ACC112 (cell line): Measurements from ENCODE around the gene ADIPOR2.

Experiments
- H2AFZ ChIP-seq: fragments of 200-600 bp; sonication (generic); one replicate; pipeline ENCODE4 v1.6.0; 2017; ENCODE audit warnings: antibody characterized with exemption, low read length; ENCODE audit not compliant: unreplicated experiment
- H3K27ac ChIP-seq: fragments of 200-600 bp; sonication (generic); 2 replicates; pipeline ENCODE4 v1.5.1; 2014; ENCODE audit warnings: low read depth, mild to moderate bottlenecking, antibody characterized with exemption, low read length, moderate library complexity
- H3K27me3 ChIP-seq: fragments of 200-600 bp; sonication (generic); 2 replicates; pipeline ENCODE4 v1.6.1; 2014; ENCODE audit warnings: mild to moderate bottlenecking, antibody characterized with exemption, low read length, moderate library complexity, mixed read lengths; ENCODE audit not compliant: insufficient read depth
- H3K36me3 ChIP-seq: fragments of 200-600 bp; sonication (generic); 2 replicates; pipeline ENCODE4 v1.6.1; 2016; ENCODE audit warnings: mild to moderate bottlenecking, antibody characterized with exemption, low read length, moderate library complexity, mixed read lengths; ENCODE audit not compliant: insufficient read depth
- H3K4me1 ChIP-seq: fragments of 200-600 bp; sonication (generic); one replicate; pipeline ENCODE4 v1.6.1; 2016; ENCODE audit warnings: low read length, mixed read lengths; ENCODE audit not compliant: insufficient read depth, unreplicated experiment, control insufficient read depth
- H3K4me3 ChIP-seq: fragments of 200-600 bp; sonication (generic); 2 replicates; pipeline ENCODE4 v1.5.1; 2014; ENCODE audit warnings: mild to moderate bottlenecking, low read depth, low read length
- H3K79me2 ChIP-seq: fragments of 200-600 bp; sonication (generic); one replicate; pipeline ENCODE4 v1.6.0; 2016; ENCODE audit warnings: low read length; ENCODE audit not compliant: control insufficient read depth, unreplicated experiment, insufficient read depth

ADIPOR2 gene

GRCh38 chr12:1819571-1819970, 128.7 kb downstream of the ADIPOR2 start:
- H2AFZ ChIP-seq, result no peak overlapping the region
- no peaks in the 10 kb centered on the region for H3K79me2 ChIP-seq
- no peak overlapping the region for H3K27ac ChIP-seq
- peaks cover 82% of the 10 kb centered on the region for H3K27me3 ChIP-seq
- H3K4me1 ChIP-seq, result no peaks in the 10 kb centered on the region
- no peaks in the 10 kb centered on the region for H3K36me3 ChIP-seq
- H3K4me3 ChIP-seq, result no peak overlapping the region

- Histone ChIP-seq H3K79me2 (no peaks in the 10 kb centered on the region), H3K4me1 (no peaks in the 10 kb centered on the region), H3K36me3 (no peaks in the 10 kb centered on the region), H3K27ac (no peak within 1 kb of the TSS), H3K27me3 (peaks cover 82% of the 10 kb centered on the region), H3K4me3 (no peak within 1 kb of the TSS), H2AFZ (no peak within 1 kb of the TSS)
These were observed 129.5 kb downstream of the ADIPOR2 start, which contains the start of gene LRTM2 for GRCh38 chr12:1820191-1820895. TSS of gene LRTM2 (plus strand) at chr12:1820565. CDS start at chr12:1828149, 7,584 bp downstream.

- Histone ChIP-seq H3K27me3 (peaks cover 82% of the 10 kb centered on the region), H3K36me3 (no peaks in the 10 kb centered on the region), H2AFZ (no peak overlapping the region), H3K27ac (no peak overlapping the region), H3K4me3 (no peak overlapping the region), H3K4me1 (no peaks in the 10 kb centered on the region), H3K79me2 (no peaks in the 10 kb centered on the region)
These were observed 130.0 kb downstream of the ADIPOR2 start for GRCh38 chr12:1820896-1821291.

DNA sequence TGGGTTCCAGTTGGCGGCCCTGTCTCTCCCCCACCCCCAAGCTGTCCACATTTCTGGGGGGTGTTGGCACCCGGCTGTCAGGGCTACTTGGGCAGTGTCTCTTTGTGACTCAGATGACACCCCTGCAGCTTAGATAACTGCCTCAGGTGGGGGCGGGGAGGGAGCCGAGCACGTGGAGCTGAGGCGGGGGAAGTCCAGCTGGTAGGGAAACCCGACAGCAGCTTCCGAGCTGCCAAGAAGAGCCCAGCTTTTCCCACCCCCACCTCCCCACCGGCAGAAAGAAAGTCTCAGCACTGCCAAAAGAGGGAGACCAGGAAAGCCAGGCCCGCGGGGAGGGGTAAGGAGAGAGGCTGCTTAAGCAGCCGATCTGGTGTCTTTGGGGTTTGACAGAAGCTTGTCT, 130.9 kb downstream of the ADIPOR2 start:
- peaks cover 75% of the 10 kb centered on the region for H3K27me3 ChIP-seq
- no peak overlapping the region for H2AFZ ChIP-seq
- no peak overlapping the region for H3K27ac ChIP-seq
- H3K36me3 ChIP-seq, result no peaks in the 10 kb centered on the region
- no peaks in the 10 kb centered on the region for H3K4me1 ChIP-seq
- H3K4me3 ChIP-seq, result no peak overlapping the region
- no peaks in the 10 kb centered on the region for H3K79me2 ChIP-seq

- Histone ChIP-seq H3K36me3 (no peaks in the 10 kb centered on the region), H3K4me3 (no peak overlapping the region), H3K79me2 (no peaks in the 10 kb centered on the region), H2AFZ (no peak overlapping the region), H3K27ac (no peak overlapping the region), H3K4me1 (no peaks in the 10 kb centered on the region), H3K27me3 (peaks cover 76% of the 10 kb centered on the region)
These were observed 131.8 kb downstream of the ADIPOR2 start for GRCh38 chr12:1822699-1823098.

- Histone ChIP-seq H3K27me3 (peaks cover 77% of the 10 kb centered on the region), H3K79me2 (no peaks in the 10 kb centered on the region), H2AFZ (no peak overlapping the region), H3K36me3 (no peaks in the 10 kb centered on the region), H3K4me1 (no peaks in the 10 kb centered on the region), H3K4me3 (no peak overlapping the region), H3K27ac (no peak overlapping the region)
These were observed 132.4 kb downstream of the ADIPOR2 start for GRCh38 chr12:1823237-1823636.

- Histone ChIP-seq H2AFZ (no peak overlapping the region), H3K27me3 (peaks cover 76% of the 10 kb centered on the region), H3K4me3 (no peak overlapping the region), H3K27ac (no peak overlapping the region), H3K36me3 (no peaks in the 10 kb centered on the region), H3K4me1 (no peaks in the 10 kb centered on the region), H3K79me2 (no peaks in the 10 kb centered on the region)
These were observed 134.7 kb downstream of the ADIPOR2 start for GRCh38 chr12:1825382-1826102.

GRCh38 chr12:1826401-1826800, 135.5 kb downstream of the ADIPOR2 start:
- H3K27ac ChIP-seq, result no peak overlapping the region
- H3K36me3 ChIP-seq, result no peaks in the 10 kb centered on the region
- H3K4me1 ChIP-seq, result no peaks in the 10 kb centered on the region
- no peak overlapping the region for H3K4me3 ChIP-seq
- no peaks in the 10 kb centered on the region for H3K79me2 ChIP-seq
- peaks cover 76% of the 10 kb centered on the region for H3K27me3 ChIP-seq
- no peak overlapping the region for H2AFZ ChIP-seq

- Histone ChIP-seq H3K4me1 (no peaks in the 10 kb centered on the region), H3K27ac (no peak overlapping the region), H3K27me3 (peaks cover 76% of the 10 kb centered on the region), H3K4me3 (no peak overlapping the region), H3K36me3 (no peaks in the 10 kb centered on the region), H2AFZ (no peak overlapping the region), H3K79me2 (no peaks in the 10 kb centered on the region)
These were observed 136.2 kb downstream of the ADIPOR2 start for GRCh38 chr12:1826867-1827705.

DNA sequence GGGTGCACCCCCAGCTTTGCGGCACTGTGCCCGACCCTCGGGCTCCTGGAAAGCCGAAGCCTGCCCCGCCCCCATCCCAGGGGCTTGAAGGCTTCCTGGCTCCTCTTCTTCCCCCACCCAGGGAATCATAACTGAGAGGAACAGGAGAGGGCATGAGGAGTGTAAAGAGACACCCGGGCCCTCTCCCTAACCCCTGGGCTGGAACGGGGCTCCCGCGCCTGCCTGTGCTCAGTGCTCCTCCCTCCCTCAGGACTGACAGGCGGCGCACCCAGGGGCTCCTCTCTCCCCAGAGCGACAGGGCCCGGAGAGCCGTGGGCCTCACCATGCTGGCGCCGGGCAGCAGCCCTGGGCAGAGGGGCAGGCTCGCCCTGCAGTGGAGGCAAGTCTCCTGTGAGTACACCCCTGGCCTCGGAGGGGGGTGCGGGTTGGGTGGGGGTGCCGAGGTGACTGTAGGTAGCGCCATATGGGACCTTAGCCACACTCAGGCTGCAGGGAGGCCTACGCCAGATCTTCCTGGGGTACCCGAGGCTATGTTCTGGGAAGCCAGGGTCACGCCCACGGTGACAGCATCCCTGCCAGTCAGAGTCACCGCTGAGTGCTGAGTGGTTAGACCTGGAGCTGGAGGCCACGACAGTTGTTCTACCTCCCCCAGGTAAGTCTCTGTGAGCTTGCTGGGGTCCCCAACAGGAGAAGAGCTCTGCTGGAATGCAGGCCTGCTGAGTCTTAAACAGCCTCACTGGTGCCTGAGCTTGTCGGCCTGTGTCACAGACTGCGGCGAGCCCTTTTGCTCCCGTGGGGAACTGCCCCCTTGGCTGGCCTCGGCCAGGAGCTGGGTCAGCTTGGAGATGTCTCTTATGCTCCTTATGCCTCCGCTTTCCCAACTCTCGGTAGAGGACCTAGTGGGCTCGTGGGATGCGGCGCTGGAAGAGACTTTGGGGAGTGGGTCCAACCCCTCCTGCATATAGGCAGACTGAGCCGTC, 137.2 kb downstream of the ADIPOR2 start:
- Histone ChIP-seq H3K36me3 (no peaks in the 10 kb centered on the region), H2AFZ (no peak overlapping the region), H3K4me3 (no peak overlapping the region), H3K27ac (no peak overlapping the region), H3K4me1 (no peaks in the 10 kb centered on the region), H3K27me3 (peaks cover 76% of the 10 kb centered on the region), H3K79me2 (no peaks in the 10 kb centered on the region)
